HG02840 (cell line): Measurements from ENCODE around the gene CLIP2.
"Not testable (repeated sequence)": the region's sequence is repeated elsewhere in the genome, so short reads cannot be mapped to it uniquely, and the experiment has no call there.

ENCODE experiments used
- ATAC-seq: cut with Tn5 transposase; IDR thresholded peaks from one replicate; pipeline ENCODE4 v1.9.1; 2021; ENCODE audit warnings: mild to moderate bottlenecking, moderate library complexity, moderate number of reproducible peaks; ENCODE audit not compliant: unreplicated experiment, low FRiP score

CLIP2 gene

DNA sequence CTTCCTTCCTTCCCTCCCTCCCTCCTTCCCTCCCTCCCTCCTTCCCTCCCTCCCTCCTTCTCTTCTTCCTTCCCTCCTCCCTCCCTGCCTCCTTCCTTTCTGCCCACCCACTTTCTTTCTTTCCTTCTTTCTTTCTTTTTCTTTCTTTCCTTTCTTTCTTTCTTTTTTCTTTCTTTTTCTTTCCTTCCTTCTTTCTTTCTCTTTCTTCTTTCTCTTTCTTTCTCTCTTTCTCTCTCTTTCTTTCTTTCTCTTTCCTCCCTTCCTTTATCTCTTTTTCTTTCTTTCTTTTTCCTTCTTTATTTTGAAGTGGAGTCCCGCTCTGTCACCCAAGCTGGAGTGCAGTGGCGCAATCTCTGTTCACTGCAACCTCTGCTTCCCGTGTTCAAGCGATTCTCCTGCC is 130.8 kb downstream of the CLIP2 start:
- ATAC-seq: no peak

- ATAC-seq: no peak
Measured at GRCh38 chr7:74424291-74424880, 135.2 kb downstream of the CLIP2 start.

- ATAC-seq: no peak
Measured at GRCh38 chr7:74428023-74428422, 138.8 kb downstream of the CLIP2 start.

- no peak for ATAC-seq
Measured at GRCh38 chr7:74429153-74429747, 140.0 kb downstream of the CLIP2 start.

DNA sequence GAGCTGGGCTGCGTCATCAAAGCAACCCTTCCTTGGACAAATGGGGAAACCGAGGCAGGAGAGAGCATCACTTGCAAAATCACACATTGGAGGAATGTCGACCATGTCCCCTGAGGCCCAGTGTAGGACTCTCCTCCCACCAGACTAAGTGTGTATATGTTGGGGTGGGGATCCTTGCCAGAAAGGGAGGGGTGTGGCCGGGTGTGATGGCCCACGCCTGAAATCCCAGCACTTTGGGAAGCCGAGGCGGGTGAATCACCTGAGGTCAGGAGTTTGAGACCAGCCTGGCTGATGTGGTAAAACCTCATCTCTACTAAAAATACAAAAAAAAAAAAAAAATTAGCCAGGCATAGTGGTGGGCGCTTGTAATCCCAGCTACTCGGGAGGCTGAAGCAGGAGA is 141.2 kb downstream of the CLIP2 start:
- not testable (repeated sequence) for ATAC-seq

DNA sequence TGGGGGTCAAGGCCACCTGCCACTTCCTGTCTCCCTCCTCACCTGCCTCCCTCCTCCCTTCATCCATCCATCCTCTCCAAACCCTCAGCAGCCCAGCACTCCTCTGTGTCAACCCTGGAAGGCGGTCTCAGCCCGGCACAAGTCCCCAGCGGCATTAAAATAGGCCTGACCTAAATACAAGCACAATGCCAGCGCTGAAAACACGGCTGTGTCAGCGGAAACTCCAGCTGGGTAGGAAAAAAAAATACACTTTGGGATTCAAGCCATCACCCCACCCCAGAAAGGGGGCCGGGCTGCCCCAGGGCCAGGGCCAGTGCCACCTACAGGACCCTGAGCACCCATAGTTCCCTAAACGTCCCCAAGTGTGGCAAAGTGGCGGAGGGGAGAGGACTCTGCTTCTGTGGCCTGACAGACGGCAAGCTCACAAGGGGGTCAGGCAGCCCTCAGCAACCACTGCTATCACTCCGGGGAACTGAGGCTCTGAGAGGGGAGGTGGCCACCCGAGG is 141.8 kb downstream of the CLIP2 start:
- ATAC-seq: no peak

DNA sequence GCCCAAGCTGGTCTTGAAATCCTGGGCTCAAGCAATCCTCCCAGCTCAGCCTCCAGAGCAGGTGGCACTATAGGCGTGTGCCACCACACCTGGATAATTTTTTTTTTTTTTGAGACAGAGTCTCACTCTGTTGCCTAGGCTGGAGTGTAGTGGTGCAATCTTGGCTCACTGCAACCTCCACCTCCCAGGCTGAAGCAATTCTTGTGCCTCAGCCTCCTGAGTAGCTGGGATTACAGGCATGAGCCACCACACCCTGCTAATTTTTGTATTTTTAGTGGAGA is 148.0 kb downstream of the CLIP2 start:
- not testable (repeated sequence) for ATAC-seq

DNA sequence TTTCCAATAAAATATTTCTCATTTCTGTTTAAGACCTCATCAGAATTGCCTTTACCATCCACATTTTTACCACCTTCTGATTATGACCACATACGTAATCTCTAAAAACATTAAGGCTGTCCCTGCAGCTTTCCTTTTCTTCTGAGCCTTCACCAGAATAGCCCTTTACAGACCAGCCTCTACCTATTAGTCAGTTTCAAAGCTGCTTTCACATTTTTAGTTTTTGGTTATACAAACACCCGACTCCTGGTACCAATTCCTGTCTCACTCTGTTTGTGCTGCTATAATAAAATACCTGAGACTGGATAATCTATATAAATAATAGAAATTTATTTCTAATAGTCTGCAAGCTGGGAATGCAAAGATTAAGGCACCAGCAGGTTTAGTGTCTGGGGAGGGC is 149.1 kb downstream of the CLIP2 start:
- no peak for ATAC-seq

DNA sequence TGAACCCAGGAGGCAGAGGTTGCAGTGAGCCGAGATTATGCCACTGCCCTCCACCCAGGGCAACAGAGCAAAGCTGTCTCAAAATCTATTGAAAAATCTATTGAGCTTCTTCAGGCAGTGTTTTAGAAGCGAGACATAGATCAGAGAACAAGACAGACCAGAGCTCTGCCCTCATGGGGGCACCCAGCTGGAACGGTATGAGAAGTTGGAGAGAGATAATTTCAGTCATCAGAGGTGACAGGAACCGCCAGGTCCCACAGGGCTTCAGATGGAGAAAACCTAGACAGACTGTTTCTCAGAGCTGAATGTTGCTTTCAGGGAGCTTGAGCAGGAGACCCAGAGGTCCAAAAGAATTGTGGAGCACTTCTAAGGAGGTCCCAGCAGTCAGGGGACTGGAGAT is 150.3 kb downstream of the CLIP2 start:
- no peak for ATAC-seq

DNA sequence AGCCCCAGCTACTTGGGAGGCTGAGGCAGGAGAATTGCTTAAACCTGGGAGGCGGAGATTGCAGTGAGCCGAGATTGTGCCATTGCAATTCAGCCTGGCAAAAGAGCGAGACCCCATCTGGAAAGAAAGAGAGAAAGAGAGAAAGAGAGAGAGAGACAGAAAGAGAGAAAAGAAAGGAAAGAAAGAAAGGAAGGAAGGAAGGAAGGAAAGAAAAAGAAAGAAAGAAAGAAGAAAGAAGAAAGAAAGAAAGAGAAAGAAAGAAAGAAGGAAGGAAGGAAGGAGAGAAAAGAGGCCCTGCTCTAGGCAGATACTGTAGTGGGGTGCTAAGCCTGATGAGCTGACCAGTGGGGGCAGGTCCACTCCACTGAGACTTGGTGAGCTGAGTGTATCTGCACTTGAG is 150.9 kb downstream of the CLIP2 start:
- ATAC-seq: not testable (repeated sequence)

DNA sequence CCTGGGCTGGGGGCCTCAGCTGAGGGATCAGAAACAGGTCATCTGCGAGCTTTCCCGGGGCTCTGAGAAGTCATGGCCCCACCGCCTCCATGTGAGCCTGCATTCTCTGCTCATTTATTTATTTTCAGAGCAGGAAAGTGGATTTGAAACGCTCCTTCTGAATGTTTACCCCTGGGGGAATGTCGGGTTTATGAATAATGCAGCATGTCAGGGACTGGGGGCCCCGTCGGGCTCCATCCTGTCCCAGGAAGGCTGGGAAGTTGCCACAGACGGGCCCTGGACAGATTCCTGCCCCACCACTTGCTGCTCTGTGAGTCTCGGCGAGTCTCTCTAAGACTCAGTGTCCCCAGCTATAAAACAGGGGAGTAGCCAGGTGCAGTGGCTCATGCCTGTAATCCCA is 152.6 kb downstream of the CLIP2 start:
- no peak for ATAC-seq

DNA sequence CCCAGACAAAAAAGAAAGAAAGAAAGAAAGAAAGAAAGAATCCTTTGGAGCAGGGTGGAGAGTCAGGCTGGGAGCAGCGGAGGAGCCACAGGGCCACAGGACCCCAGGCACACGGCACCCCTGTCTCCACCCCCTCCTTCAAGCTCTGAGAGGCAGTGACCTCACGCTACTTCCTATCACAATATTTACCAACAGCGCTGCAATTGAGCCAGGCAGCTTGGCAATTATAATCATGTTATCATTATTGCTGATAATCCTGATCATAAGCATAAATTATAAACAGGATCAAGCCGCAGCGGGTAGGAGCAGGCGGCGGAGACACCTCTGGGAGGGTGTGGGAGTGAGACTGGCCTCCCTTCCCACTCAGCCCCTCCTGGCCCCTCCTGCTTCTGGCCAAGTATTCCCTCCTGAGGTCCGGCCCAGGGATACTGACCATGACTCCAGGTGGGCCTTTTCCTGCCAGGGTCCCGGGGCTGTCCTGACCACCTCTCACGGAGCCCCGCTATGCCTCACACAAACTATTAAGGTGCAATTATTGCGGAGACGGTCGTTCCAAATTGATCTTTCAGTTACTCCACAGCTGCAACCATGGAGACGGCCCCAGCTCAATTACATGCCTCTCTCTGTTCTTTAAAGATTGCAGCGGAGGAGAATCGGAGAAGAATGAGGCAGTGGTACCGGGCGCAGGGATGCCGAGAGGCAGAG is 154.5 kb downstream of the CLIP2 start:
- ATAC-seq: no peak

DNA sequence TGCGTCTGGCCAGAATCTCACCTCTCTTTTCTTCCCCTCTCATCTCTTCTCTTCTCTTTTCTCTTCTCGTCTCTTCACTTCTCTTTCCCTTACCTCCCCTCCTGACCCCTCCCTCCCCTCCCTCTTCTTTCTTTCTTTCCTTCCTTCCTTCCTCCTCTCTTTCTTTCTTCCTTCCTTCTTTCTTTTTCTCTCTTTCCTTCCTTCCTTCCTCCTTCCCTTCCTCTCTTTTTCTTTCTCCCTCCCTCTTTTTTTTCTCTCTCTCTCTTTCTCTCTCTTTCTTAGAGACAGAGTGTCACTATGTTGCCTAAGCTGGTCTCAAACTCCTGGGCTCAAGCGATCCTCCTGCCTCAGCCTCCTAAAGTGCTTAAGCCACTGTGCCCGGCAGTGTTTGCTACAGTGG is 159.9 kb downstream of the CLIP2 start:
- no peak for ATAC-seq

- no peak for ATAC-seq
Measured at GRCh38 chr7:74449809-74450397, 160.7 kb downstream of the CLIP2 start.

DNA sequence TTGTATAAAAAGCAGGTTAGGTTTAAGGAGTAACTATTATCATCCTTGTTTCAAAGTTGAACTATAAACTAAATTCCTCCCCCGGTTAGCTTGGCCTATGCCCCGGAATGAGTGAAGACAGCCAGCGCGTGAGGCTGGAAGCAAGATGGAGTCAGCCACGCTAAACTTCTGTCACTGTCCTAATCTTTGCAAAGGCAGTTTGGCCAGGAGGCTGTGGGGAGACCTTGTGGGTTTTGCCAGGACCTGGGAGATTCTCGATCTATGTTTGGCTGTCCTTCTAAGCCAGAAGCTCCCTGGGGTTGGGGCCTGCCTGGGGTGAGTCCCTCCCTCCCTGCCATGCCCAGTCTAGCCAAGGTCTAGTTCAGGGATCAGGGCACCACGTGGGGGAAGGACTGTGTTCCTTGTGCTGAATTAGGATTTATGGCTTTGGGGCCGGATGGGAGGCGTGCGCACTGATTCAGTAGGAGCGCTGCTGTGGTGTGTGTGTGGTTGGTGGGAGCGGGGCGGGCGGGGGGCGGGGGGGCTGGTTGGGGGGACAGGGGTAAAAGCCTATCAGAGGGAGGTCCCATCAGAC is 163.6 kb downstream of the CLIP2 start:
- ATAC-seq: no peak

DNA sequence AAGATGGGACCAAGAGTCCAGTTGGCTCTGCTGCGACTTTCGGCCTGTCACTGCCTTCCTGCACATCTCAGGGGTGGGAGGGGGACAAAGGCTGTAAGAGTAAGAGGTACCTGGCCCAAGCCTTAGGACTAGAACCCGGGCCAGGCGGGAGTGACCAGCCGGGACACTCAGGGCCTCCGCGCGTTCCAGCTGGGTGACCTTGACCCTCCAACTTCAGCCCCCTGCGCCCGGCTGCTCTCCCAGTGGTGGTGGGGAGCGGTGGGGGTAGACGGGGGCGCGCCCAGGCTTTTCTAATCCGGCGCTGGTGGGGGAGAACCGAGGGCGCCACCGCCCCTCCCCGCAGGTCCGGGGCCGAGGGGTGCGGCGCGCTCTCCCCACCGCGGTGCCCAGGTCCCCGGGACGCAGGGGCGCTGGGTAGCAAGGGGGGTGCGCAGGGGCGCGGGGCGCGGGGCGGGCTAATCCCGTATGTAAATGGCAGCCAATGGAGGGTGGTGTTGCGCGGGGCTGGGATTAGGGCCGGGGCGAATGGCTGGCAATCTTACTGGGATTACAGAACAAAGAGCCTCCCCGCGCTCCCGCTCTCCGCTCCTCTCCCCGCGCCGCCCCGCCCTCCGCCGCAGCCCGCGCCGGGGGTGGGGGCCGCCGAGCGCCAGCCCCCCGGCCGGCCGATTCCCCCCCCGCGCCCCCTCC is 164.3 kb downstream of the CLIP2 start, which contains the start of gene GTF2IRD1:
TSS of gene GTF2IRD1 (plus strand) at position 585 of the 690 bp plus-strand sequence. CDS start 54,175 bp downstream, outside the sequence.
- ATAC-seq: no peak

DNA sequence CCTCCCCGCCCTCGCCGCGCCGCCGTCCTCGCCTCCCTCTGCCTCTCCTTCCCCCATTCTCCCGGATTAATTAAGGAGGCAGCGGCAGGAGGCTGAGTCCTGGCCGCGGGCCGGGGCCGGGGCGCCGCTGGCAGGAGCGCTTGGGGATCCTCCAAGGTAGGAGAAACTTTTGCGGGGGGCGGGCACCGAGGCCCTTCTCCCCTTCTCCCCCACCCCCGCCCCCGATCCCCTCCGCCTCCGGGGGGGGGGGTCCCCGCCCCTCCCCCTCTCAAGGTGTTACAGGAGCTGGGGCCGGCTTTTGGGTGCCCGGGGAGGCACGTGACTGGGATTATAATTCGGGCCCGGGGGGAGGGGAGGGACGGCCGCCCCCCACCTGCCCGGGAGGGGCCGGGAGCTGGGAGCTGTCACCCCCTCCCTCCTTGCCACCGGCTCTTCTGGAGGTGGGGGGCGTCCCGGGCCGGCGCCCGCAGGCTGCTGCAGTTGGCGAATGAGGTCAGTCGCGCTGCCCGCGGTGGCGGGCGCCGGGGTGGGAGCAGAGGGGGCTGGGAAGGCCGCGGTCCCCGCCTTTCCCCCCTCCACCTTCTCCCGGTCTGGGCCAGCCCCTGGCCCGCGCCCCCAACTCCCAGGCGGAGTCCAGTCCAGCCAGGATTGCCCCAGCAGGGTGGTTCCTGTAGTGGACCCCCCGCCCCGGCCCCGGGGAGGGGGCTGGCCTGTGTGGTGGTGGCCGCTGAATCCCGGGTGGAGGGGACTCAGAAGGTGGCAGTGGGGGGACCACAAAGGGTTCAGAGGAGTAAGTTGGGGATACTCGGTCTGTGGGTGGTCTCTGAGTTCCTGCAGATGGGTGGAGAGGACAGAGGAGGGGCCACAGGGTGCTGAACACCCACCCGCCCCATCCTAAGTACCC is 165.1 kb downstream of the CLIP2 start:
- no peak for ATAC-seq

GRCh38 chr7:74454925-74455288 is 165.7 kb downstream of the CLIP2 start:
- ATAC-seq: no peak

- ATAC-seq: no peak
Measured at GRCh38 chr7:74455291-74455804, 166.1 kb downstream of the CLIP2 start.
